ENCODE results near the gene ZFYVE16.
"Not testable (repeated sequence)": the region's sequence is repeated elsewhere in the genome, so short reads cannot be mapped to it uniquely, and the experiment has no call there.

Gene ZFYVE16

DNA sequence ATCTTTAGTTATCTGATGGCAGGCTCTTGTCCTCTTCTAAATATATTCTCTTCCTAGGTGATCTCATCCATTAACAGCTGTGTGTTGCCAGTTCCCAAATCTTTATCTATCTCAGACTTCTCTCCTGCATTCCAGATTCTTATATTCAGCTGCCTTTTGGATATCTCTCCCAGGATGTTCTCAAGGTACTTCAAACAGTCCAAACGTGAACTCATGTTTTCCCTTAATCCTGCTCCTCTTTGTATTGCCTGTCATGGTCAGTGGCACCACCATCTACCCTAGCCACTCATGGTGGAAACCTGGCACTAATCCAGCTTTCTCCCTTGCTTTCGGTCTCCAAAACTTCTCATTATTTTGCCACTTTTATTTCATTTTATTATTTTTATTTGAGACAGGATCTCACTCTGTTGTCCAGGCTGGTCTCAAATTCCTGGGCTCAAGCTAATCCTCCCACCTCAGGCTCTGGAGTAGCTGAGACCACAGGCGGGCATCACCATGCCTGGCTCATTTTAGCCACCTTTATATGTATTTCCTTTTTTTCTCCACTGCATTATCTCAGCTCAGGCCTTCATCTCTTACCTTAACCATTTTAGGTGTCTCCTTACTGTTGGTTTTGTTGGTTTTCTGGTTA lies 3.8 kb downstream of the ZFYVE16 start:
- DNase-seq = no peak

DNA sequence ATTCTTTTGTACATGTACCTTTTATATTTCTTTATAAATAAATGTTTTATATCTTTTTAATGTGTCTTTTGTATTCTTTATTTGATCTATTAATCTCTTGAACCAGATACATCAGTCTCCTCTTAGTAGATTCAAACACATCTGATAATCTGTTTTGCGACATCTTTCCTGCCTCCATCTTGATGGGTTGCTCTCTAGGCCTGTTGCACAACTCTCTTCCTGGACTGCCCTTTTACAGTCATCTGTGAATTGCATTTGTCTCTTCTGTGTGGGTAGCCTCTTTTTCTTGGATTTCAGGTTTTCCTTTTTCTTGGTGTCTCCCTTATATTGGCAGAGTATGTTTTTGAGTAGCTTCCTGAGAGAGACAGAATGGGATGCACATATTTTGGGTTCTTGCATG lies 6.2 kb downstream of the ZFYVE16 start:
- no peak for DNase-seq

DNA sequence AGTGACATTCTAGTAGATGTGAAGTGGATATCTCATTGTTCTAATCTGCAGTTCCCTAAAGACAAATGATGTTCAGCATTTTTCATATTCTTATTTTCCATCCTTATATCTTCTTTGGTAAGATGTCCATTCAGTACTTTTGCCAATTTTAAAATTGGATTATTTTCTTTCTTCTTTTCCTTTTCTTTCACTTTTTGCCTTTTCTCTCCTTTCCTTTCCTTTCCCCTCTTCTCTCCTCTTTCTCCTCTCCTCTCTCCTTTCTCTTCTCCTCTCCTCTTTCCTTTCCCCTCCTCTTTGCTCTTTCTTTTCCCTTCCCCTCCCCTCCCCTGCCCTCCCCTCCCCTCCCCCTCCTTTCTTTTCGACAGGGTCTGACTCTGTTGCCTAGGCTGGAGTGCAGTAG lies 10.1 kb downstream of the ZFYVE16 start:
- DNase-seq = no peak

DNA sequence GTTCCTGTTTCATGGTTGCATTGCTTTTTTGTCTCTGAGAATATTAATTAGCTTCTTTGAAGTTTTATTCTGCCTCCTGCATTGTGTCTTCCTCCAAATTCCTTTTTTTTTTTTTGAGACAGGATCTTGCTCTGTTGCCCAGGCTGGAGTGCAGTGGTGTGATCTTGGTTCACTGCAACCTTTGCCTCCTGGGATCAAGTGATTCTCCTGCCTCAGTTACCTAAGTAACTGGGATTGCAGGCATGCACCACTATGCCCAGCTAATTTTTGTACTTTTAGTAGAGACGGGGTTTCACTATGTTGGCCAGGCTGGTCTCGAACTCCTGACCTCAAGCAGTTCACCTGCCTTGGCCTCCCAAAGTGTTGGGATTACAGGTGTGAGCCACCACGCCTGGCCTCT lies 16.5 kb downstream of the ZFYVE16 start:
- DNase-seq = not testable (repeated sequence)

DNA sequence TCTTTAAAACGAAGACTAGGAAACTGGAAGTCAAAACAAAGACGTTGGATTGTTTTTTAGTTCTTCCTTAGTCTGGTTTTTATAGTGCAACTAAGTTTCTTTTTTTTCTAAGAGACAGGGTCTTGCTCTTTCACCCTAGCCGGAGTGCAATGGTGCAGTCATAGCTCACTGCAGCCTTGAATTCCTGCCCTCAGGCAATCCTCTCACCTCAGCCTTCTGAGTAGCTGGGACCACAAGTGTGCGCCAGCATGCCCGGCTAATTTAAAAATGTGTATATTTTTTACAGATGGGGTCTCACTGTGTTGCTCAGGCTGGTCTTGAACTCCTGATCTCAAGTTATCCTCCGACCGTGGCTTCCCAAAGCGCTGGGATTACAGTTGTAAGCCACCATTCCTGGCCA lies 27.6 kb downstream of the ZFYVE16 start:
- no peak for DNase-seq

DNA sequence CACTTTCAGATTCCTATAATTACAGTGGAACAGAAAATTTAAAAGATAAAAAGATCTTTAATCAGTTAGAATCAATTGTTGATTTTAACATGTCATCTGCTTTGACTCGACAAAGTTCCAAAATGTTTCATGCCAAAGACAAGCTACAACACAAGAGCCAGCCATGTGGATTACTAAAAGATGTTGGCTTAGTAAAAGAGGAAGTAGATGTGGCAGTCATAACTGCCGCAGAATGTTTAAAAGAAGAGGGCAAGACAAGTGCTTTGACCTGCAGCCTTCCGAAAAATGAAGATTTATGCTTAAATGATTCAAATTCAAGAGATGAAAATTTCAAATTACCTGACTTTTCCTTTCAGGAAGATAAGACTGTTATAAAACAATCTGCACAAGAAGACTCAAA lies 29.5 kb downstream of the ZFYVE16 start:
- no peak for DNase-seq

DNA sequence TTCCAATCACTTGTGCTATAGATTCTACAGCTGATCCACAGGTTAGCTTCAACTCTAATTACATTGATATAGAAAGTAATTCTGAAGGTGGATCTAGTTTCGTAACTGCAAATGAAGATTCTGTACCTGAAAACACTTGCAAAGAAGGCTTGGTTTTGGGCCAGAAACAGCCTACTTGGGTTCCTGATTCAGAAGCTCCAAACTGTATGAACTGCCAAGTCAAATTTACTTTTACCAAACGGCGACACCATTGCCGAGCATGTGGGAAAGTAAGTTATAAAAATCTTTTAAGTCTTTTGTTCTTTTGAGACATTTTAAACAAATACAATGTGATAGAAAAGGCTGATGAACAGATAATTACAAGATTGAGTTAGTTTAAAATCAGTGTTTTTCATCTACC lies 30.9 kb downstream of the ZFYVE16 start:
- no peak for DNase-seq

DNA sequence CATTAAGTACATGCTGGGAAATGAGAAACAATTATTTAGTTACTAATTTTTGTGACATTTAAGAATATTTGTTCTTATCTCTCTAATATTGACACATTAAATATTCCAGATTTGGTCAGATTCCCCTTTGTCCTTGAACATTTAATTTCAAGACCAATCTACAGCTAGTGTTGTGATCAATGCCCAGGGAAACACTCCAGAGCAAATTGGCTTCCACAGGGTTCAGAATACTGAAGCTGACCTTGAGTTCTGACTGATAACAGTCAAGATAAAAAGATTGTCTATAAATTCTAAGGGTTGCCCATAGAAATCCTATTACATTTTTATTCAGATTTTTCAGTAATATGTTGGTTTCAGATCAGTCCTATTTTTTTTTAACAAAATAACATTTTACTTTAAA lies 31.3 kb downstream of the ZFYVE16 start:
- no peak for DNase-seq

DNA sequence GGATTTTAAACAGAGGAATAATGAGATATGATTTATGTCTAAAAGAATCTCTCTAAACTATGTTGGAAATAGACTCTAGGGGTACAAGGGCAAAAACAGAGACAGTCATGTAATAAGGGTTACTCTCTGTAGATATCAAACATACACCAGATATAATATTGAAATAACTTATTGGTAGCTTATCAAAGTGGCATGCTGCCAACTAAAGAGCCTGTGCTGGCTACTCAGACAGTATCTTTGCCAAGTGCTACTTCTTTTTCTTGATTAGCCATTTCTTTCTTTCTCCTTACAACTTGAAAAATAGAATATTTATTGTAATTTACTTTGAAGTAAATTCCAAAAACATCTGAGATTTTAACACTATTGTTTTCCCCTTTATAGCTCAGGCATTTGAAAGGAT lies 34.9 kb downstream of the ZFYVE16 start:
- DNase-seq = no peak

DNA sequence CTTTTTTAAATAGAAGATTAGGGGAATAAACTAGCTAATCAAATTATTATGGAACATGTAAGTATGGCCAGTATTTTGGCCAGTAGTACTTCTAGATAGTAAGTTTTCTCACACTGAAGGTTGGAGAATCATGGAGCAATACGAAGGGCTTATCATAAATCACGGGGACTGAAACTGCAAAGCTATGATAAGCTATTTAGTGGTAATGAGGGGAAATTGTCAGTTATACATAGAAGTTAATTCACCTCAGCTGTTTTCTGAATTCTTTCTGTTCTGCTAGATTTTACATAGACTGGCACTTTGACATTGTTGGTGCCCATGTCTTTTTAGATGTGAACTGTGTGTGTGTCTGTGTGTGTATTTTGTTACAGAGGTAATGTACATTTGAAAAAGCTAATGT lies 45.5 kb downstream of the ZFYVE16 start:
- no peak for DNase-seq

DNA sequence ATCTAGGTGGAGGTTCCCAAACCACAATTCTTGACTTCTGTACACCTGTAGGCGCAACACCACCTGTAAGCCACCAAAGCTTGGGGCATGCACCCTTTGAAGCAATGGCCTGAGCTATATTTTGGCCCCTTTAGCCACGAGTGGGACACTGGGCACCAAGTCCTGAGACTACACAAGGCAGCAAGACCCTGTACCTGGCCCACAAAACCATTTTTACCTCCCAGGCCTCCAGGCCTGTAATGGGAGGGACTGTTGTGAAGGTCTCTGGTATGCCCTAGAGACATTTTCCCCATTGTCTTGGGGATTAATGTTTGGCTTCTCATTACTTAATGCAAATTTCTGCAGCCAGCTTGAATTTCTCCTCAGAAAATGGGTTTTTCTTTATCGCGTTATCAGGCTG lies 55.4 kb downstream of the ZFYVE16 start:
- no peak for DNase-seq

DNA sequence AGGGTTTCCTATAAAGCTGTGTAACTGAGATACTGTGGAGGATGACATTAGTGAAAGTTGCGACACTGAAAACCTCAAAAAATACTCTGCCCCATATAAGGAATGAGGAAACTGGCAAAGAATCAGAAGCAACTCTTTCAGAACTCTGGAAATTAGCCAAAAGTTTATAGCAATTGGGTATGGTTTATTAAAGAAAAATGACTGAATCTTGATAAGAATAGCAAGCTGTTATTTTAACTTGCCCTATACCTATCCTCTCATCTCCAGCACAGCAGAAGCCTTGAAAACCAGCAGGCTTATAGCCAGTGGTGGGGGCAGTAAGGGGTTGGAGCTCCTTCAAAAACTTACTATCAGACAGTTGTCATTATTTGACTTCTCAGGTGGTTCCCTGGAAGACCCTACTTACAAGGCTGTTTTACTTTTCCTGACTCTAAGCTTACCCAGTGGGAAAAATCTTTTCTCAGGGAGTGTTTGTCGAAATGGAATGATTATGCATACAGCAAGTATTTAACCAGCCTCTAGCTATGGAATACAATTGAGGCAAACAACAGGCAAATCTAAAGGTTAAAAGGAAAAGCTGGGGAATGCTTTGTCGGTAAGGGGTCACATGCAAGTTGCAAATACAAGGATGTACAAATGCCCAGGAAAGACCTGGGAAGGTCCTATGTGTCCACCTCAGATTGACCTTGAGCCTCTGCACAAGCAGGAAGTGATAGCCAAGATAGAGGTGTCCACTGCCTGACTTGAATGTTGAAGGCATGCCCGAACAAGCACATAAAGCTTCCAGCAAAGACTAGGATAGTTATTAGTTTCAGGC lies 59.0 kb downstream of the ZFYVE16 start:
- no peak for DNase-seq

DNA sequence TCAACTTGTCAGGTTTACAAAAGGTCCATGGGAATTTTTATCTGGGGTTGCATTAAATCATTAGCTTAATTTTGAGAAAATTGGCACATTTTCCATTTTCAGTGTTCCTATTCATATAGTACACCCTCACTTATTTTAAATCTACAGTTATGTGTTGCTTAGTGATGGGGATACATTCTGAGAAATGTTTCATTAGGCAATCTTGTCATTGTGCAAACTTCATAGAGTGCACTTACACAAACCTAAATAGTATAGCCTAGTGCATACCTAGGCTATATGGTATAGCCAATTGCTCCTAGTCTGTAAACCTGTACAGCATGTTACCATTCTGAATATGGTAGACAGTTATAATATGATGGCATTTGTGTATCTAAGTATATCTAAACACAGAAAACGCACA lies 60.3 kb downstream of the ZFYVE16 start:
- no peak for DNase-seq

DNA sequence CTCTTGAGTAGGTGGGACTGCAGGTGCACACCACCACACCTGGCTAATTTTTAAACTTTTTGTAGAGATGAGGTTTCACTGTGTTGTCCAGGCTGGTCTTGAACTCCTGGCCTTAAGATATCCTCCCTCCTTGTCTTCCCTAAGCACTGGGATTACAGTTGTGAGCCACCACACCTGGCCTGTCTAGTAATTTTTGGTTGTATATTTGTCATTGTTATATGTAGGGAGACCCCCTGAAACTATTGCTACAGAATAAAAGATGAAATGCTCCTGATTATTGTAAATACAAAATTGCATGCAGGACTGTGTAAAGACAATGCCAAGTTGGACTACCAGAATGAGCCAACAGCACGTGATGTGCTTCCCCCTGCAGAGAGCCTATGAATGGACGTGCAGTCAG lies 62.8 kb downstream of the ZFYVE16 start:
- not testable (repeated sequence) for DNase-seq

DNA sequence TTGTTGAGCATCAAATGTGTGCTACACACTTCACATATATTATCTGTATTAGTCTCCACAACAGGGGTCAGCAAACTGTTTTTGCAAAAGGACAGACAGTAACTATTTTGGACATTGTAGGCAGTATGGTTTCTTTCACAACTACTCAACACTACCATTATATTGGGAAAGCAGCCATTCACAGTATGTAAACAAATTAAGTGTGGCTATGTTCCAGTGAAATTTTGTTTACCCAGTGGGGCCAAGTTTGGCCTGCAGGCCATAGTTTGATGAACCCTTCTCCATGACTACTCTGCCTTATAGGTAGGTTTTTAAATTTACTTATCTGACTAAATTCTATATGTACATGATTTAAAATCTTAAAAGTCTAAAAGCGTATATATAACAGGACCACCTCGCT lies 67.1 kb downstream of the ZFYVE16 start:
- no peak for DNase-seq

DNA sequence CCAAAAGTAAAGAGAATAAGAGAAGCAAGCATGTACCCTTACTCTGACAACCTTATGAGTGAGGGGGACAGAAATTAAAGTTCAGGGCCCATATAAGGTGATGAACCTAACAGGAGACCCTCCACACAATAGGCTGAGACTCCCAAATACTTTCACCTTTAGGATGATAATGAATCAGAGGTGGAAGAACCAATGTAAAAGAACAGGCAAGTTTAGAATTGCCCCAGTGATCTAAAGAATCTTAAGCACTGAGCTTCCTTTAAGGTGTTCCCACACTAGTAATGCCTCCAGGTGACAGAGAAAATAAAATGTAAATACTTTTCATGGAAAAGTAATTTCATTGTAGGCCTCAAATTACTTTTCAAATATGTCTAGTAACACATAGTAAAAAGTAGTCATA lies 71.8 kb downstream of the ZFYVE16 start:
- no peak for DNase-seq

DNA sequence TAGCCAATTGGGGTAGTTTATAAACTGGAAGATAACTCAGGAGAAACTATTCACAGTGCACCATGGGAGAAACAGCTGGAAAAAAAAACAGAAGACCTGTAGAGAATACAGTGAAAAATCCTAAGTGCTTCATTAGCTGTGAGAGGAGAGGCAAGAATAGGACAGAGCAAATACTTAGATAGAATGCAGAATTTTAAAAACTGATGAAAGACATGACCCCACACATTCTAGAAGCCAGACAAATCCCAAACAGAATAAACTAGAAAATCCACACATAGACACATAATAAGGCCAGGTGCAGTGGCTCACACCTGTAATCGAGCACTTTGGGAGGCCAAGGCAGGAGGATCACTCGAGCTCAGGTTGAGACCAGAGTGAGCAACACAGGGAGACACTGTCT lies 72.5 kb downstream of the ZFYVE16 start:
- DNase-seq = no peak

DNA sequence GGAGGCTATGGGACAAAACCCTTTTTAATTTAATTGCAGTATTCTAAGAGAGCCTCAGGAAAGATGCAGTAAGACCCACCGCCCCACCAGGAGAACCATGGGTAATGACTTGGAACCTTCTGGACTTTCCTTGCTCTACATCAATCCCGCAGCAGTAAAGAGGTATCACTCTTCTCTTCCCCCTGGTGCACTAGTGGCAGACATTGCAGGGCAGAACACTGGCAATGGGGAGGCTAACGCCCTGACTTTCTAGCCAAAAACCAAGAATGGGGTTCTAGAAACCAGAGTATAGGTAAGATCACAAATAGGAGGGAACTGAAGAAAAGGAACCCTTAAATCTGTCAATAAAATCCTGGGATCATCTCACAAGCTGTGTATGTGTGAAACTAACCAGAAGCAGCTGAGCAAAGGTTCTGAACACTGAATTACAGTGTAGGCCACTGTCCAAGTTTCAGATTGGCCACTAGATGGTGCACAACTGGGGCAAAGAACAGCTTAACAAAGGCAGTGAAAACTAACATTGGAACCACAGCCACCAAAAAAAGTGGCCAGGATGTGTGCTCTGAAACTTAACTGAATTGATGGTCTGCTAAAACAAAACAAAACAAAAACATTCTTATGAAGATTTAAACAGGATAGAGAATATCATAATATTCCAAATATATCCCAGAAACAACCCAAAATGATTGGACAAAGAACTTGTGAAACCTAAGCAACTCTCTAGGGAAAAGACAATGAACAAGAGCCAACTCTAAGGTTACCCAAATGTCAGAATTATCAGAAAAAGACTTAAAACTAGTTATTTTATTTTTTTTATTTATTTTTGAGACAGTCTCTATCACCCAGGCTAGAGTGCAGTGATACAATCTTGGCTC lies 73.4 kb downstream of the ZFYVE16 start:
- DNase-seq = peak; percentile 50

DNA sequence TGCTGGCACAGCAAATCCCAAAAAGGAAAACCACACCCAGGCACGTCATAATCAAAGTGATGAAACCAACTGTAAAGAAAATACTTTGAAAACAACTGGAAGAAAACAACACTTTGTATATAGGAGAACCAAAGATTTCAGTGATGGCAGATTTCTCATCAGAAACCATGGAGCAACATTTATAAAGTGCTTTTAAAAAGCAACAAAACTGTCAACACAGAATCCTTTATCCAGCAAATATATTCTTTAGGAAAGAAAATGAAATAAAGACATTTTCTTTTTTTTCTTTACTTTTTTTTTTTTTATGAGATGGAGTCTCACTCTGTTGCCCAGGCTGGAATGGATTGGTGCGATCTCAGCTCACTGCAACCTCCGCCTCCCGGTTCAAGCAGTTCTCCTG lies 74.7 kb downstream of the ZFYVE16 start:
- DNase-seq = no peak

DNA sequence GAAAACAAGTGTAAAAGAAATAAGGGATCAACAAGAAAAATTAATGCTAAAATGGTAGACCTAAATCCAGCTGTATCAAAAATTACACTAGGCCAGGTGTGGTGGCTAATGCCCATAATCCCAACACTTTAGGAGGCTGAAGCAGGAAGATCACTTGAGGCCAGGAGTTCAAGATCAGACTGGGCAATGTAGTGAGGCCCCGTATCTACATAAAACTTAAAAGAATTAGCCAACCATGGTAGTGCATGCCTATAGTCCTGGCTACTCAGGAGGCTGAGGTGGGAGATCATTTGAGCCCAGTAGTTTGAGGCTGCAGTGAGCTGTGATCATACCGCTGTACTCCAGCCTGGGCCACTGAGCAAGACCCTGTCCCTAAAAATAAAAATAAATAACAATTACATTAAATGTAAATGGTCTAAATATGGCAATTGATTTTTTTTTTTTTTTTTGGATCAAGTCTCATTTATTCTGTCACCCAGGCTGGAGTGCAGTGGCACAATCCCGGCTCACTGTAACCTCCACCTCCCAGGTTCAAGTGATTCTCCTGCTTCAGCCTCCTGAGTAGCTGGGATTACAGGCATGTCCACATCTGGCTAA lies 75.9 kb downstream of the ZFYVE16 start:
- DNase-seq = no peak

DNA sequence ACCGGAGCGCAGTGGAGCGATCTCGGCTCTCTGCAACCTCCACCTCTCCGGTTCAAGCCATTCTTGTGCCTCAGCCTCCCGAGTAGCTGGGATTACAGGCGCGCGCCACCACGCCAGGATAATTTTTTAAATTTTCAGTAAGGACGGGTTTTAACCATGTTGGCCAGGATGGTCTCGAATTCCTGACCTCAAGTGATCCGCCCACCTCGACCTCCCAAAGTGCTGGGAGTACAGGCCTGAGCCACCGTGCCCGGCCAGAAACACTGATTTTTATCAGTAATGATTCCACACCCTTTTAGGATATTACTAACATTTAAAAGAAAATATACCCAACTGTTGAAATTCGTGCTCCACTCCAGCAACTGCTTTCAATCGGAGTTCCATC lies 79.6 kb downstream of the ZFYVE16 start:
- no peak for DNase-seq

DNA sequence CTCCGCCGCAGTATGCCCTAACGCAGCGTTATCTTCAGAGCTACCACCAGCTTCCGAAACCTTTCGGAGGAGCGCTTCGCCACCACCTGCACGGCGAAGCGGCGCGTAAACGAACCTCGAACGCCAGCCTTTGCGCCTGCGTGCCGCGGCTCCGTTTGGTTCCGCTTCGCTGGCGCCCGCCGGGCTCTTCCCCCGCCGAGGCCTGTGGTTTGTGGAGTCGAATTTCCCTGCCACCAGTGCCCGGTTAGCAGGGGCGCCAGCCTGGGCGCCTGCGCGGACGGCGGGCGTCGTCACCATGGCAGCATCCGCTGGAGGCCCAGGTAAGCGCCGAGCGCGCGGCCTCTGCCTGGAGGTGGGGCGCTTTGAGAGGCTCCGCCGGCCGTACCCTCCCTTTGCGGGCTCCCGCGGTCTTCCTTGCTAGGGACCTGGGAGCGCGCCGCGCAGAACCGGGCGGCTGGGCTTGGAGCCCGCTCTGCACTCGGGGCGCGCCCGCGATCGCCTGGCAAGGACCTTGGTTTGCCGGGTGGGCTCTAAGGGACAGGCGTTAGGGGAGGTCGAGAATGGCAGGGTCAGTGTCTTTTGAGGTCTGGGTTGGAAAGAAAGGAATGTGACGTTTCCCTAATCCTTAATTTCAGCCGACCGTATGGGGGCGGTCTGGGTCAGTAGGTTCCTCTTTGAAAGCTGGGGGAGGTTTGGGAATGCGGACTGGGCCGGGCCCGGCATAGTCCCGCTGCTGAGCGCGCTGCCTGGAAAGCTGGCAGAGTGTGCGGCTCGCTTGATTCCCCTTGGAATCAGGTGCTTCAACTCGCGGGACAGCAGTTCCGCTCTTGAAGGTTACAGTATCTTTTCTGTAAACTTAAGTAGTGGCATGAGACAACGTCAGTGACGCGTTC lies 80.2 kb downstream of the ZFYVE16 start, which contains the start of gene FAM151B:
FAM151B (plus strand) TSS at position 272 of the 893 bp plus-strand sequence; CDS start at position 296, 24 bp downstream.
- DNase-seq = peak; percentile 84
